NCI-H1048 (cell line): Measurements from ENCODE around the gene GUCY2D.

Source experiments
- DNase-seq: peaks from one replicate; lab custom pipeline; 2025; lab: John Stamatoyannopoulos, UW

GUCY2D gene

GRCh38 chr17:8064561-8065019 is 62.2 kb downstream of the GUCY2D start:
- no peak for DNase-seq

GRCh38 chr17:8066841-8067775 is 64.7 kb downstream of the GUCY2D start:
- no peak for DNase-seq

- DNase-seq = no peak
Observed at GRCh38 chr17:8067806-8068205, 65.4 kb downstream of the GUCY2D start.

- DNase-seq = no peak
Observed at GRCh38 chr17:8068736-8069586, 66.5 kb downstream of the GUCY2D start.

- no peak for DNase-seq
Observed at GRCh38 chr17:8069587-8069860, 67.1 kb downstream of the GUCY2D start.
